Chondrocyte (in vitro differentiated cells): Measurements from ENCODE around the gene ABCB8. TPM values are rescaled to one million over a fixed set of nuclear protein-coding genes. Genes with fewer than 3 reads are reported as not detected.

Source experiments
- DNase-seq: peaks from one replicate; pipeline ENCODE4 v3.0.0; 2021; ENCODE audit warnings: mixed read lengths, low spot score
- H3K27ac Mint-ChIP-seq: one replicate; pipeline ENCODE4 v1.8.0; 2021; ENCODE audit warnings: mild to moderate bottlenecking, moderate library complexity, mixed read lengths; ENCODE audit not compliant: unreplicated experiment
- H3K27me3 Mint-ChIP-seq: 2 replicates; pipeline ENCODE4 v1.8.0; 2021; ENCODE audit warnings: low read depth, mixed read lengths
- H3K36me3 Mint-ChIP-seq: 2 replicates; pipeline ENCODE4 v1.8.0; 2021; ENCODE audit warnings: low read depth, mixed read lengths
- H3K4me1 Mint-ChIP-seq: 2 replicates; pipeline ENCODE4 v1.8.0; 2021; ENCODE audit warnings: low read depth, mild to moderate bottlenecking, mixed read lengths
- H3K4me3 Mint-ChIP-seq: one replicate; pipeline ENCODE4 v1.8.0; 2021; ENCODE audit warnings: mild to moderate bottlenecking, moderate library complexity, mixed read lengths; ENCODE audit not compliant: unreplicated experiment
- H3K9me3 Mint-ChIP-seq: 2 replicates; pipeline ENCODE4 v1.8.0; 2021; ENCODE audit warnings: low read depth, mixed read lengths
- total RNA-seq: library from RNA; stranded (reverse); gene quantifications from 3 replicates; pipeline ENCODE4 v1.2.1, GENCODE V29; 2021
- TF ChIP-seq, protein P1 (sequence below): fragments of 200-600 bp; sonication (generic); IDR thresholded peaks from 2 replicates; pipeline ENCODE4 v1.5.0; 2021; ENCODE audit warnings: antibody characterized with exemption, mild to moderate bottlenecking, moderate library complexity

The ABCB8 gene
- total RNA-seq, 1 donor from 2014 or later, result 30.2 TPM

DNA sequence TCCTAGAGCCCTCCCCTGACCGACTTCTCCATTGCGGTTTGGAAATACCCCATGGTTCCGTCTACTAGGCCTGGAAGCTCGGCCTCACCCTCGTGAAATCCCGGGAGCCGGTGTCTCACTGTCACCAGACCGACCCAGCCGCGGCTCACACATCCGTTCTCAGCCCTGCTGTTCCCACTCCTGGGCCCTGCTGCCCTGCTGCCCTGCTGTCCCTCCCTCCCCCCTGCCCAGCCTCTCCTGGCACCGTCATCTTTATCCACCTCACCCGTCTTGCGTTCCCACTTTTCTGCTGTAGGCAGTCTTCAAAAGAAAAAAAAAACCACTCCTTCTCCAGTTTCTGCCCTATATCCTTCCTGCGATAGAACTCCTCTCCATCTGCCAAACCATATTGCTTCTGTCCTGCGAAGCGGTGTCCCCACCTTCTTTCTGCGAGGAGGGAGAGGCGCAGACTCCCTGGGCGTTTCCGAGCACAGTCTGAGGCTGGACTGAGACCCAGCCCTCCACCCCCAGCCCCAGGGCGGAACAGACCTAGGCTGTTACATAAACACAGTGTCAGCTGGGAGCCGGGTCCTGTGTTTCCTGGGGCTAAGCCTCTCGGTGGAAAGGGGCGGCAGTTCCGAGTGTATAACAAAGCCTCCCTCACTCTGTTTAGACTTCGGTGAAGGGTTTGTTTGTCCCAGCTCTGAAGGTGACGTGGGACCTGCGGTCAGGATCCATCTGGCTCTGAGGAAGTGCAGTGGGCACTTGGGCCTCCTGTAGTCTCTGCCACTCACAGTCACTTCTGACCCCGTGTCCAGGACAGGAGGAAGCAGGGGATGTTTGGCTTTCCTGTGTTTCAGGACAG lies 60.8 kb downstream of the ABCB8 start:
- peaks cover 40% of the 10 kb centered on the region for H3K4me1 Mint-ChIP-seq
- H3K27ac Mint-ChIP-seq, result peak overlapping the region; percentile 99
- H3K36me3 Mint-ChIP-seq, result no peaks in the 10 kb centered on the region
- TF ChIP-seq, protein P1, sequence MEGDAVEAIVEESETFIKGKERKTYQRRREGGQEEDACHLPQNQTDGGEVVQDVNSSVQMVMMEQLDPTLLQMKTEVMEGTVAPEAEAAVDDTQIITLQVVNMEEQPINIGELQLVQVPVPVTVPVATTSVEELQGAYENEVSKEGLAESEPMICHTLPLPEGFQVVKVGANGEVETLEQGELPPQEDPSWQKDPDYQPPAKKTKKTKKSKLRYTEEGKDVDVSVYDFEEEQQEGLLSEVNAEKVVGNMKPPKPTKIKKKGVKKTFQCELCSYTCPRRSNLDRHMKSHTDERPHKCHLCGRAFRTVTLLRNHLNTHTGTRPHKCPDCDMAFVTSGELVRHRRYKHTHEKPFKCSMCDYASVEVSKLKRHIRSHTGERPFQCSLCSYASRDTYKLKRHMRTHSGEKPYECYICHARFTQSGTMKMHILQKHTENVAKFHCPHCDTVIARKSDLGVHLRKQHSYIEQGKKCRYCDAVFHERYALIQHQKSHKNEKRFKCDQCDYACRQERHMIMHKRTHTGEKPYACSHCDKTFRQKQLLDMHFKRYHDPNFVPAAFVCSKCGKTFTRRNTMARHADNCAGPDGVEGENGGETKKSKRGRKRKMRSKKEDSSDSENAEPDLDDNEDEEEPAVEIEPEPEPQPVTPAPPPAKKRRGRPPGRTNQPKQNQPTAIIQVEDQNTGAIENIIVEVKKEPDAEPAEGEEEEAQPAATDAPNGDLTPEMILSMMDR, result no peak
- no peak for DNase-seq
- H3K4me3 Mint-ChIP-seq, result peak overlapping the region; percentile 78
- H3K9me3 Mint-ChIP-seq, result no peaks in the 10 kb centered on the region
- H3K27me3 Mint-ChIP-seq, result no peaks in the 10 kb centered on the region

GRCh38 chr7:151089893-151090730 lies 61.9 kb downstream of the ABCB8 start:
- no peaks in the 10 kb centered on the region for H3K9me3 Mint-ChIP-seq
- H3K4me3 Mint-ChIP-seq, result peak overlapping the region; percentile 78
- TF ChIP-seq, protein P1, result no peak
- no peaks in the 10 kb centered on the region for H3K36me3 Mint-ChIP-seq
- no peak for DNase-seq
- peak overlapping the region; percentile 99 for H3K27ac Mint-ChIP-seq
- H3K4me1 Mint-ChIP-seq, result peaks cover 44% of the 10 kb centered on the region
- no peaks in the 10 kb centered on the region for H3K27me3 Mint-ChIP-seq

- Mint-ChIP-seq H3K4me3 (no peak overlapping the region), H3K36me3 (no peaks in the 10 kb centered on the region), H3K27ac (peak overlapping the region; percentile 8), H3K9me3 (no peaks in the 10 kb centered on the region), H3K4me1 (peaks cover 40% of the 10 kb centered on the region), H3K27me3 (no peaks in the 10 kb centered on the region)
- TF ChIP-seq, protein P1, result no peak
- DNase-seq, result no peak
Measured at GRCh38 chr7:151091003-151091402, 62.8 kb downstream of the ABCB8 start.

GRCh38 chr7:151091431-151091830 lies 63.2 kb downstream of the ABCB8 start:
- Mint-ChIP-seq H3K4me3 (no peak overlapping the region), H3K27ac (peak overlapping the region; percentile 8), H3K4me1 (peaks cover 44% of the 10 kb centered on the region), H3K9me3 (no peaks in the 10 kb centered on the region), H3K27me3 (no peaks in the 10 kb centered on the region), H3K36me3 (no peaks in the 10 kb centered on the region)
- no peak for DNase-seq
- TF ChIP-seq, protein P1, result peak; percentile 69

- Mint-ChIP-seq H3K9me3 (no peaks in the 10 kb centered on the region), H3K27ac (no peak overlapping the region), H3K4me1 (peaks cover 45% of the 10 kb centered on the region), H3K36me3 (no peaks in the 10 kb centered on the region), H3K4me3 (no peak overlapping the region), H3K27me3 (no peaks in the 10 kb centered on the region)
- TF ChIP-seq, protein P1, result no peak
- no peak for DNase-seq
Measured at GRCh38 chr7:151091988-151092387, 63.7 kb downstream of the ABCB8 start.
